T47D (cell line): ENCODE measurements around the gene CCDC88C.

Experiments
- DNase-seq, 2 experiments: peaks; one replicate each; pipeline versions ENCODE4 v3.0.0 to v3.0.0-alpha.2; 2011 to 2012; ENCODE audit warnings: low read depth in 1 of 2, low spot score in 1 of 2
- JUND ChIP-seq: IDR thresholded peaks from 2 replicates; pipeline ENCODE4 v1.6.1; 2012; ENCODE audit warnings: low read depth
- in situ Hi-C: cut with HindIII; loops from 2 replicates; pipeline ENCODE4 v1.10.0; 2016; ENCODE audit warnings: low sequenced_read_pairs, low pct_unique_long_range_greater_than_20kb

Gene CCDC88C

DNA sequence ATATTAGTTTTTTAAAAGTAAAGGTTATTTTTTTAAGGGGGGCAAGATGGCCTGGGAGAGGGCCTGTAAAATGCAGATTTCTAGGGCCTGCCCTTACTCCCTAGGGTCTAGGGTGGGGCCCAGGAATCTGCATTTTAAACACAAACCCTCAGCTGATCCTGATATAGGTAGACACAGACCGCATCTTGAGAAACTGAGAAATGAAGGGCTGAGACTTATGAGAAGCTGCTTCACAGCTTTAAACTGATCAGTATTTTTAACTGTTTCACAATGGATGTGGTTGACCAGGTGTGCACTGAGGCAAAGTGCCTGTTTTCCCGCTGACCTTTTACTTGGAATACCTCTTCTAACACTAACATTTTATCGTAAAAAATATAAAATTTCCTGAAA, 84.0 kb downstream of the CCDC88C start:
- no peak for DNase-seq
- in situ Hi-C loops: no loop called here
- TF ChIP-seq JUND: no peak

DNA sequence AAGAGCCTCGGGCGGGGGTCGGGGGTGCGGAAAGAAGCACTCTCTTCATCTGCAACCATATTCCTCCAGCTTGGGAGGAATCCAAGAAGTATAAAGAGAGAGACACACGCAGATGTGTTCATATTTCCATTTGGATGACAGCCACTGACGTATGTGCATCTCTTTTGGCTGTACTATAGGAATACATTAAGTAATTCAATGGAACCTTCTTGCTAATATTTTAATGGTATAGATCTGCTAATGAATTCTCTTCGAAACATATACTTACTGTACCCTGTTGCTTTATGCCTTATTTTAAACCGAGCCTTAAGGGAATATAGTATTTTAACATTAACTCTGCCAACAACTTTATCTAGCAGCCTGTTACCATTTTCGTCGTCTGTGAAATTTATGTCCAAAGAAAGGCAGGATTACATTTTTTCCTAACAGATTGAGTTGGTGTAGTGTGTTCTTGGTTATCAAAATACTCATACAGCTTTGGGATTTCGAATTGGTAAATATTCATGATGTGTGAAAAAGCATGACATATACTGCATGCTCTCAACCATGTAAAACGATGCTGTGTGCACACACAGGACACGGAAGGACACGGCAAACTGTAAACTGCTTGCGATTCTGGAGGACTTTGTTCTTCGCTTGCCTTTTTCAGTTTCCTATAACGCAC, 84.5 kb downstream of the CCDC88C start:
- no peak for DNase-seq
- in situ Hi-C loops: no loop called here
- no peak for TF ChIP-seq JUND

DNA sequence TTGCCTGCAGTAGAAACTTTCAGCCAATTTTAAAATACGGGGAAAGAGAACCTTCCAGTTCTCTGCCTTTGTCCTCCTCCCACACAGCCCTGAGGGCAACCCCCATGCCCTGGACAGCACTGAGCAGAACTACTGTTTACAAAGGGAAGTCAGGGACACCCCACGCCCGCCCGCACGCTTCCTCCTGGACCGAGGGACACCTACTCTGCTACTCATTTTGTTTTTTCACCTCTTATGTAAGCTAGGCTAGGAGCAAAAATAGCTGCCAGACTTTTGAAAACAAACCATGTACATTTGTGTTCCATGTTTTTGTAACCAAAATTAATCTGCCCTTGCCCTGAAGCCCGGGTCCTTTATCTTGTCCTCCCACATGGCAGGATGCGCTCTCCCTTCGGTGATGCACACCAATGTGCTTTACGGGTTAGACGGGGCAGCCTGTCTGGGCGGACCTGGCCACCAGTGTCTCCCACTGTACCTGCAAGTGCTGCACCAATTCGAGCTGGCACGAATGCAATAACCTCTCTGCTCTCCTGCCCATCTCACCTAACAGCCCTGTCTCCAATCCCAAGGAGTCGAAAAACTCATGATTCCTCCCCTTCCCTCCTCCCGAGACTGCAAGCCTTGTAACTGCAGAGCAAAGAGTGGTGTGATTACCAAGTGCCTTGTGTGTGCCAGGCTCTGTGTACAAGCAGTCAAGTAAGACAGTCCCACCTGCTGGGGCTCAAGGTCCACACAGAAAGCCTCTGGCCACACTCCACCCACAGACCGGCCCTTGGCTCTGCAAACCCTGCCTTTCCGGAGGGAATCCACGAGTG, 85.2 kb downstream of the CCDC88C start:
- DNase-seq: peak in 1 of 2 experiments; percentile 51
- TF ChIP-seq JUND: no peak
- in situ Hi-C loops: no loop called here

DNA sequence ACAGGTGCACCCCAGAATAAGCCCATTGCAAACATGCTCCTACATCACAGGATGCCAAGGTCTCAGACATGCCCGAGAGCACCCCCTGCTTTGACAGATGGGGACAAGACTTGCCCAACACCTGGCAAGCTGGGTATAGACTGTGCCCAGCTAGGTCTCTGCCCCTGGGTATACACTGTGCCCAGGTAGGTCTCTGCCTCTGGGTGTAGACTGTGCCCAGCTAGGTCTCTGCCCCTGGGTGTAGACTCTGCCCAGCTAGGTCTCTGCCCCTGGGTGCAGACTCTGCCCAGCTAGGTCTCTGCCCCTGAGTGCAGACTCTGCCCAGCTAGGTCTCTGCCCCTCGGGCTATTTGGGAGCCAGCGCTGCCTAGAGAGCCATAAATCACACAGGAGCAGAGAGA, 85.9 kb downstream of the CCDC88C start:
- no peak for DNase-seq
- in situ Hi-C loops: no loop called here
- TF ChIP-seq JUND: no peak

DNA sequence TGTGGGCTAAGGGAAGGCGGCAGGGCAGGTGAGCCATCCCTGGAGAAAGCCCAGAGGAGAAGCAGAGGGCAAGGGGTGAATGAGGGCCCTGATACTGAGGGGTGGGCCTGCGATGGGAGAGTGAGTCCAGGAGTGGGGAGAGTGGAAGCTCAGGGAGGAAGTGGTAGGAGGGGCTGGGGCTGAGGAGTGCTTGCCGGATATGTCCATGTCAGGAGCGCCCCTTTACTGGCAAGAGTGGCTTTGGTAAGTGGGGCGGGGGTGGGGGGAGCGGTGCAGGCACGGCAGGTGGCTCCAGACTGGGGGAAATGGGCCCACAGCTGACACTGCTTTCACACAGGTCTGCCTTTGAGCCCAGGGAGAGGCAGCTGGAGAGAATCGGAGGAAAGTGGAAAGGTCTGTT, 86.8 kb downstream of the CCDC88C start:
- no peak for TF ChIP-seq JUND
- in situ Hi-C loops: no loop called here
- no peak for DNase-seq

DNA sequence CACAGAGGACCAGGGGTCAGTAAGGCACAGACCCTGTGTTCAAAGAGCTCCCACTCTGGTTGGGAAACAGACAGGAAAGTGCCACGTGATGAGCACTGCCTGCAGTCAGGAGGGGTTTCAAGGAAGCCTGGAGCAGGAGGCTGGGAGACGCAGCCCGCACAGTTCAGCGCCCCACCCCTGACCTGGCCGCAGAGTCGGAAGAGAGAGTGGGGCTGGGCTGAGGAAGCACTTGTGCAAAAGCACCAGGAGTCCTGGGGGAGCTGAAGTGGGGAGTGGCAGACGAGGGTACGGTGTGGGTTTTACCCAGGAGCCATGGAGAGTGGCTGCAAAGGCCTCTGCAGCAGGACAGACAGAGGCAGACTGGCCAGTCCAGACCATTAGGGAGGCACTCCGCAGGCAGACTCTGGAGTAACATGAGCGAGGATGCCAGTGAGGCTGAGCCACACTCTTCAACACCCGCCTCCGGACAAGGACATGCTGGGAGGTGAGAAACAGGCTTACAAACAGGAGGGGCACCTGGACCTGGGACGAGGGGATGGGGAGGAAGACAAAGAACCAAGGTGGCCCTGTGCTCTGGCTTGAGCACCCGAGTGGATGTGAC, 87.4 kb downstream of the CCDC88C start:
- no peak for TF ChIP-seq JUND
- in situ Hi-C loops: no loop called here
- DNase-seq: no peak

DNA sequence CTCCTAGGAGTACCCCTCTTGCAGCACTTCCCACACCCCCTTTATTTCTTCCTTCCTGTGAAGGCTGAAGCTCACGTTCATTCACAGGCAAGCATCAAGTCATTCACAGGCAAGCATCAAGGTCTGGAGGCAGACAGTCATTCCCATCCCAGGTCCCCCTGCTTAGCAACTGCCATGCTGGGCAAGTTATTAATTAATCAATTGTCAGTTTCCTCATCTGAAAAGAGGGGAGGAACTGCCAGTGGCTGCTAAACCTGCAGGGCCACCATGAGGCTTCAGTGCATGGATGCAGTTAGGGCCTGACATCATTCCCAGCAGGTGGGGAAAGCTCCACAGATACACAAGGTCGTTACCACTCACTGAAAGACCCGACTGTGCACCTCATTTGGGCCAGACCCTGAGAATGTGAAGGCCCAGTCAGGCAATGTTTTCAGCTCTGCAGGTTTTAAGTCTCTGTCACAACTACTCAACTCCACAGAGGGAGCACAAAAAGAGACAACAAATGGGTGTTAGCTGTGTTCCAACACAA, 88.1 kb downstream of the CCDC88C start:
- no peak for DNase-seq
- in situ Hi-C loops: no loop called here
- no peak for TF ChIP-seq JUND

DNA sequence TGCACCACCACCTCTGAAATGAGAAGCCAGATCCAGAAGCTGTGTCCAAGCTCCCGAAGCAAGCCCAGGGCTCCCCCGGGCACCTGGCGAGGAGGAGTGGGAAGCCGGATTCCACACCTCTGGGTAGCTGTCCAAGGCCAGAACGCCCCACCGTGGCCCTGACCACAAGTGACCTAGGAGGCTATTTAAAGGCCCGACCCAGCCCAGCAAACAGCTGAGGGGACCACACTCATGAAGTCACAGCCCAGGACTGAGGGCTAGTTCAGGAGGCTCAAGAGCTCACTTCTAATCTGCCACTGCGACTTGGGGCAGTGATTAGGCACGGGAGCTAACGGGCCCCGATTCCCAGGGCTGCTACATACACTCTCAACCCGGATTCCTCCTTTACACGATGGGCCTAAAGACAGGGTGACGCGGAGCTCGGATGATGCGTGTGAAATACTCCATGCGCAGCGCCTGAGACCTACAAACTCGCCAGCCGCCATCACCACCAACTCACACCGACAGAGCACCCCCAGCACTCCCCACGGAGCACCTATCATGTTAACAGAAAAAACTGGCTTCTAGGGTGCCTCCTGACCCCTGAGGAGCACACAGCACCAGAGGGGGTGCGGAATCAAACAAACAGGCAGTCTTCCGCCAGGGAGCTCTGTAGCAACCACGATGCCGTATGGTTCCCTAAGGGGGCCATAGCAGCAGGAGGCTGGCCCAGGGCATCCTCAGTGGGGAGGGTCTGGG, 89.1 kb downstream of the CCDC88C start:
- no peak for TF ChIP-seq JUND
- no peak for DNase-seq
- in situ Hi-C loops: no loop called here

DNA sequence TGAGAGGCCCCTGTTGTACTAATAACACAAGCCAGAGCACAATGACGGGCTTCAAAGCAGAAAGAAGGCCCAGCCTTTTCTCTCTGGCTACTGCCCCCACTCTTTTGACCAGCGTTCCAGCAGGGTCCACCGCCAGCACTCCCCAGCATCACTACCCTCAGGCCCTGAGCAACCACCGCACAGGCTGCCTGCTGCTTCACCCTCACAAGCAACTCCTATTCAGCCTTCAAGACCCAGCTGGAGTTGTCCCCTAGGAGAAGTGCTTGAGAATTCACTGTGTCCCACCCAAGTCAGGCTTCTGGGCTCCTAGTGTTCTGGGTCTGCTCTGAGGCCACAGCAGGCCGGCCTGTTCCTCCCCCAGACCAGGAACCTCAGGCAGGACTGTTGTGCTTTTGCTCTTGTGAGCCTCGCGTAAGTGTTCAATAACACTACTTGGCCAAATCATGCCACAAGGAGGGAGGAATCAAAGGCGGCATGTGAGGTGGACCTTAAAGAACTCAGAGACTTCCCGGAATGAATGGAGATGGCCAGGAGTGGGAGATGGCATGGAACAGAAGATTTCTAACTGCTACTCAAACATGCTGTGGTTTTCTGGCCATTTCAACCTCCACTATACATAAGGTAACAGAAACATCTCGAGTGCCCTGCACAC, 89.8 kb downstream of the CCDC88C start:
- in situ Hi-C loops: no loop called here
- DNase-seq: no peak
- TF ChIP-seq JUND: no peak

DNA sequence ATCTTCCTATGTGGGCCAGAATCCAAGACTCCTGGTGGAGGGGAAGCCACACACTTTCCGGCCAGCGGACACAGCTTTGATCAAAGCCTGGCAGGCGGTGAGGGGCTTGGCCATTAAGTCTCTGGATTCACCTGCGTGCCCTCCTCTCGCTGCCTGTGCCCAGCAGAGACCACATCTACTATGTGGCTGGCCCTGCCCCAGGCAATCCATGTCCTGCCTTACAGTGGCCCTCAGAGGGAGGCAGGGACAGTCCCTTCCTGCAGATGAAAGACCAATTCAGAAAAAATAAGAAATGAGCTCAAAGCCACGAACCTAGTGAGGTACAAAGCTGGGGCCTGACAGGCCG, 90.4 kb downstream of the CCDC88C start:
- no peak for DNase-seq
- no peak for TF ChIP-seq JUND
- in situ Hi-C loops: no loop called here

DNA sequence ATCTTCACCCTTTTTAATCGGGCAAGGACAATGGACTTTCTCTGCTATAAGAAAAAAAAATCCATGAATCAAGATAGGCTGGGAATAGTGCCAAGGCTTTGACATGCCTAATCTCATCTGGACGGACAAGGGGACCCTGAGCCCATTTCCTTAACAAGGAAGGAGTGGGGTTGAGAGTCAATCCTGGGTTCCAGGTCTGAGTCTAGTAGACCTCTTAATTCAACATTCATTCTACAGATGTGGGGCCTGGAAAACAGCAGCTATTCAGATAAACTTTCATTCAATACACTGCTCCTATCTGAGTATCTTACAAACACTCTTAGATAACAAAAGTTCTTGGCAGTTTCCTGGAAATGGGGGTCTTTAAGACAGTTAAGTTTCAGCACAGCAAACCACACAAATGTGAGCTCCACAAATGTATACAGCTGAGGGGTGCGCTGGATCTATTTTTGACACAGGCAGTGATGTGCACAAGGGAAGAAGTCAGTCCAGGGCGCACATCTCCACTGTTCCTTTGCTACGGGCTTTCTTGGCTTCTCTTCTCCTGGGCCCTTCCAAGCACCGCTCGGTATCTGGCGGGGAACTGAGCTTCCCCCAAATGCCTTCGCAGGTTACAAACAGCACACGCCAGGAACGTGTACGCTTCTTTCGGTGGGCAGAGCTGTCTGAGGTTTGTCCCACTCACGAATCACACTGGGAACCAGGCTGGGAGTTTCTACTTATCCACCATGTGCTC, 90.9 kb downstream of the CCDC88C start:
- in situ Hi-C loops: no loop called here
- DNase-seq: no peak
- TF ChIP-seq JUND: no peak
